CD4-positive, alpha-beta T cell treated with Interleukin-15 for 1 hour (primary cell): ENCODE measurements around the gene TBC1D22A.

Experiments
- DNase-seq: peaks from one replicate; pipeline ENCODE4 v3.0.0-alpha.2; 2020

TBC1D22A gene

GRCh38 chr22:46964773-46965550 is 202.5 kb downstream of the TBC1D22A start:
- no peak for DNase-seq

GRCh38 chr22:46965555-46966494 is 203.4 kb downstream of the TBC1D22A start:
- no peak for DNase-seq

- DNase-seq = no peak
Observed at GRCh38 chr22:46966495-46966845, 204.0 kb downstream of the TBC1D22A start.

GRCh38 chr22:46966846-46967245 is 204.4 kb downstream of the TBC1D22A start:
- DNase-seq = no peak

- DNase-seq = no peak
Observed at GRCh38 chr22:46967445-46968358, 205.3 kb downstream of the TBC1D22A start.

- DNase-seq = no peak
Observed at GRCh38 chr22:46968359-46968740, 205.9 kb downstream of the TBC1D22A start.

- no peak for DNase-seq
Observed at GRCh38 chr22:46968848-46969247, 206.4 kb downstream of the TBC1D22A start.

GRCh38 chr22:46969491-46969890 is 207.0 kb downstream of the TBC1D22A start:
- DNase-seq = no peak

- DNase-seq = no peak
Observed at GRCh38 chr22:46969961-46970360, 207.5 kb downstream of the TBC1D22A start.

- DNase-seq = no peak
Observed at GRCh38 chr22:46970411-46971098, 208.1 kb downstream of the TBC1D22A start.

GRCh38 chr22:46971099-46971763 is 208.8 kb downstream of the TBC1D22A start:
- no peak for DNase-seq

- no peak for DNase-seq
Observed at GRCh38 chr22:46971764-46972125, 209.3 kb downstream of the TBC1D22A start.

- no peak for DNase-seq
Observed at GRCh38 chr22:46972256-46972655, 209.8 kb downstream of the TBC1D22A start.

- DNase-seq = no peak
Observed at GRCh38 chr22:46972901-46973831, 210.7 kb downstream of the TBC1D22A start.

GRCh38 chr22:46974077-46974476 is 211.6 kb downstream of the TBC1D22A start:
- no peak for DNase-seq

- no peak for DNase-seq
Observed at GRCh38 chr22:46974631-46975585, 212.5 kb downstream of the TBC1D22A start.

- no peak for DNase-seq
Observed at GRCh38 chr22:46976143-46976542, 213.7 kb downstream of the TBC1D22A start.

- DNase-seq = no peak
Observed at GRCh38 chr22:46976598-46976997, 214.1 kb downstream of the TBC1D22A start.

GRCh38 chr22:46977656-46978343 is 215.3 kb downstream of the TBC1D22A start:
- DNase-seq = no peak
